ENCODE results near the gene ATP13A4. TPM values are rescaled to one million over a fixed set of nuclear protein-coding genes. Genes with fewer than 3 reads are reported as not detected.

The ATP13A4 gene
- total and polyA plus RNA-seq, 2 donors (not counting 1 experiment from before 2014, with no cell fraction given): 1.7 to 6.4 TPM

DNA sequence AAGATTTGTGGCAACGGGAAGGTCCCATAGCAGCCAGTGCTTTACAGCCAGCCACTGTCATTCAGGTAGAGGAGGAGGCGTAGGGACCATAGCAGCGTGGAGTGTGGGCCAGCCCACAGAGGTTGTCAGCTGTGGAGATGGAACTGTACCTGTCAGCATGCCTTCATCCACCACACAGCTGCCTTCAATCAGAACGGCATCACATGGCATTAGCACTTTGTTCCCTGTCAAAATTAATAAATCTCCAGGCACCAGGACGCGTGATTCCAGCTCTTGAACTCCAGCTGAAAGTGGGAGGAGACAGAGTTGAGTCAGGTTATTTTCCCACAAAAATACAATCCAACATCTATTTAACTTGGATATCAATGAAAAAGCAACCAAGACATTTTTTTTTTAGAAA is 84.0 kb downstream of the ATP13A4 start:
- TF ChIP-seq EZH2 (IDR thresholded peaks at IDR 0.05; ENCODE audit: borderline replicate concordance, insufficient read depth, low read depth, low read length, poor library complexity, severe bottlenecking): no peak
- TF ChIP-seq, protein P1, sequence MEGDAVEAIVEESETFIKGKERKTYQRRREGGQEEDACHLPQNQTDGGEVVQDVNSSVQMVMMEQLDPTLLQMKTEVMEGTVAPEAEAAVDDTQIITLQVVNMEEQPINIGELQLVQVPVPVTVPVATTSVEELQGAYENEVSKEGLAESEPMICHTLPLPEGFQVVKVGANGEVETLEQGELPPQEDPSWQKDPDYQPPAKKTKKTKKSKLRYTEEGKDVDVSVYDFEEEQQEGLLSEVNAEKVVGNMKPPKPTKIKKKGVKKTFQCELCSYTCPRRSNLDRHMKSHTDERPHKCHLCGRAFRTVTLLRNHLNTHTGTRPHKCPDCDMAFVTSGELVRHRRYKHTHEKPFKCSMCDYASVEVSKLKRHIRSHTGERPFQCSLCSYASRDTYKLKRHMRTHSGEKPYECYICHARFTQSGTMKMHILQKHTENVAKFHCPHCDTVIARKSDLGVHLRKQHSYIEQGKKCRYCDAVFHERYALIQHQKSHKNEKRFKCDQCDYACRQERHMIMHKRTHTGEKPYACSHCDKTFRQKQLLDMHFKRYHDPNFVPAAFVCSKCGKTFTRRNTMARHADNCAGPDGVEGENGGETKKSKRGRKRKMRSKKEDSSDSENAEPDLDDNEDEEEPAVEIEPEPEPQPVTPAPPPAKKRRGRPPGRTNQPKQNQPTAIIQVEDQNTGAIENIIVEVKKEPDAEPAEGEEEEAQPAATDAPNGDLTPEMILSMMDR (IDR thresholded peaks at IDR 0.05): no peak
- Histone ChIP-seq H4K20me1 (ENCODE audit: control insufficient read depth, insufficient read depth, low read length, poor library complexity, severe bottlenecking) (no peaks in the 10 kb centered on the region), H3K79me2 (ENCODE audit: control insufficient read depth, insufficient read depth, low read length) (no peaks in the 10 kb centered on the region), H3K27me3 (replicated peaks in 1 of 4; ENCODE audit: control extremely low read depth in 1 of 4, control insufficient read depth in 3 of 4, insufficient read depth in 4 of 4, low read length in 3 of 4) (no peaks in the 10 kb centered on the region), H3K9me3 (ENCODE audit: control extremely low read depth in 1 of 3, control insufficient read depth in 2 of 3, insufficient read depth in 1 of 3, low read length in 2 of 3) (no peaks in the 10 kb centered on the region), H3K4me1 (ENCODE audit: control insufficient read depth in 2 of 2, insufficient read depth in 2 of 2, low read length in 2 of 2) (no peaks in the 10 kb centered on the region), H3K27ac (ENCODE audit: low read length in 2 of 2) (no peak overlapping the region), H3K4me2 (replicated peaks; ENCODE audit: low read depth, low read length, poor library complexity, severe bottlenecking) (no peak overlapping the region), H2AFZ (ENCODE audit: insufficient read depth, low read depth, low read length, poor library complexity, severe bottlenecking) (no peak overlapping the region), H3K4me3 (ENCODE audit: control extremely low read depth in 1 of 5, extremely low read depth in 1 of 5, insufficient read depth in 1 of 5, low read depth in 2 of 5, low read length in 4 of 5) (no peak overlapping the region), H3K36me3 (replicated peaks in 1 of 2; ENCODE audit: control extremely low read depth in 1 of 2, control insufficient read depth in 1 of 2, extremely low read depth in 1 of 2, insufficient read depth in 2 of 2, low read length in 1 of 2) (no peaks in the 10 kb centered on the region), H3K9ac (ENCODE audit: low read length) (no peak overlapping the region)
- Mint-ChIP-seq H3K27me3 (no peaks in the 10 kb centered on the region), H3K4me3 (no peak overlapping the region), H3K9me3 (ENCODE audit: insufficient read depth) (no peaks in the 10 kb centered on the region), H3K4me1 (no peaks in the 10 kb centered on the region), H3K27ac (no peak overlapping the region)
- ATAC-seq (ENCODE audit: low read depth) (no peak), DNase-seq (no peak)
- CTCF ChIA-PET: interaction anchor here (0.9 kb wide), 1 partner anchor 10 kb away, joined by 3 read pairs; no protein-coding TSS in a partner anchor
- POLR2A ChIA-PET: no interaction called here
- 100% methylated on average over 1 of the region's 6 CpGs for WGBS (ENCODE audit: insufficient coverage)
- intact Hi-C loops (cut with micrococcal nuclease): no loop called here

DNA sequence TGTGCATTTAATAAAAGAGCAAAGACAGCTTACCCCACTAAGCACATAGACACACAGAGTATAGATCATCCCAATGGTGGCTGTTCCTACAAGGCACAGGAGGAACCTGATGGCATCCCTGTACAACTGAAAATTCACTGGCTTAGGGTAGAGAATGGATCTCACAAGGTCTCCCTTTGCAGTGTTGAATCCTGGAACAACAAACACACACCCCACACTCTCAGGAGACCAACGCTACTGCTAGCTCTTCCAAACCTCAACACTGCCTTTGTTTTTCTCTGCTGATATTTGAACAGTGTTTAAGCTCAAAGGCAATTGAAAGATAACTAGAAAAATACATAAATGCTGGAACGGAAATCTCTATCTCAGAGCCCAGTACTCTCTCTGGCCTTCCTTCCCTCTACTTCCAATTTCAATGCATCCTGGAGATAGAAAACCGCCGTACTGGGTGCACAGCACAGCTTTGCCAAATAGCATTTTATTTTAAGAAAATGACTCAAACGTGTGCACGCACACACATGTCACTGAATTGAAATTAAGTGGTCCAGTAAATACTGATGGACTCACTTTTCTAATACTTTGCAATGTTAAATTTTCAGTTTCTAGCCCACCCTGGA is 88.6 kb downstream of the ATP13A4 start:
- H4K20me1 ChIP-seq (ENCODE audit: control insufficient read depth, insufficient read depth, low read length, poor library complexity, severe bottlenecking): no peaks in the 10 kb centered on the region
- no peak for DNase-seq
- ChIA-PET POLR2A (no interaction called here), CTCF (interaction anchor here (1.2 to 1.5 kb wide), 2 partner anchors 8 to 10 kb away, joined by 3 read pairs; no protein-coding TSS in a partner anchor)
- no peak overlapping the region for H3K27ac ChIP-seq (ENCODE audit: low read length in 2 of 2)
- Mint-ChIP-seq H3K27ac (no peak overlapping the region), H3K4me3 (no peak overlapping the region), H3K9me3 (ENCODE audit: insufficient read depth) (no peaks in the 10 kb centered on the region), H3K4me1 (peaks cover 2% of the 10 kb centered on the region), H3K27me3 (no peaks in the 10 kb centered on the region)
- no peaks in the 10 kb centered on the region for H3K79me2 ChIP-seq (ENCODE audit: control insufficient read depth, insufficient read depth, low read length)
- H2AFZ ChIP-seq (ENCODE audit: insufficient read depth, low read depth, low read length, poor library complexity, severe bottlenecking): no peak overlapping the region
- no peak overlapping the region for H3K4me2 ChIP-seq (replicated peaks; ENCODE audit: low read depth, low read length, poor library complexity, severe bottlenecking)
- no peak for TF ChIP-seq EZH2 (IDR thresholded peaks at IDR 0.05; ENCODE audit: borderline replicate concordance, insufficient read depth, low read depth, low read length, poor library complexity, severe bottlenecking)
- TF ChIP-seq, protein P1 (IDR thresholded peaks at IDR 0.05): no peak
- WGBS (ENCODE audit: insufficient coverage): 100% methylated on average over 4 of the region's 6 CpGs
- no peaks in the 10 kb centered on the region for H3K4me1 ChIP-seq (ENCODE audit: control insufficient read depth in 2 of 2, insufficient read depth in 2 of 2, low read length in 2 of 2)
- ATAC-seq (ENCODE audit: low read depth): no peak
- intact Hi-C loops (cut with micrococcal nuclease): no loop called here
- H3K27me3 ChIP-seq (replicated peaks in 1 of 4; ENCODE audit: control extremely low read depth in 1 of 4, control insufficient read depth in 3 of 4, insufficient read depth in 4 of 4, low read length in 3 of 4): no peaks in the 10 kb centered on the region
- no peaks in the 10 kb centered on the region for H3K36me3 ChIP-seq (replicated peaks in 1 of 2; ENCODE audit: control extremely low read depth in 1 of 2, control insufficient read depth in 1 of 2, extremely low read depth in 1 of 2, insufficient read depth in 2 of 2, low read length in 1 of 2)
- H3K9ac ChIP-seq (ENCODE audit: low read length): no peak overlapping the region
- H3K9me3 ChIP-seq (ENCODE audit: control extremely low read depth in 1 of 3, control insufficient read depth in 2 of 3, insufficient read depth in 1 of 3, low read length in 2 of 3): no peaks in the 10 kb centered on the region
- no peak overlapping the region for H3K4me3 ChIP-seq (ENCODE audit: control extremely low read depth in 1 of 5, extremely low read depth in 1 of 5, insufficient read depth in 1 of 5, low read depth in 2 of 5, low read length in 4 of 5)
